K562 (cell line): ENCODE data around the gene DNAH17. TPM values are rescaled to one million over a fixed set of nuclear protein-coding genes. Genes with fewer than 3 reads are reported as not detected.

Experiments
- ATAC-seq: fragments of 200-7000 bp; cut with Tn5 transposase; 3 replicates; pipeline ENCODE4 v1.9.1; 2020; ENCODE audit warnings: moderate library complexity
- BruUV-seq: library from RNA; stranded (reverse); fragments of 400-500 nt; replicated peaks from 2 replicates; lab custom pipeline; 2021; lab: Mats Ljungman, UMichigan
- CTCF ChIA-PET: fragments of 300-600 bp; formaldehyde crosslinking; extraction: SDS; loops from one replicate; lab custom pipeline; 2021; ENCODE audit warnings: low intra/inter-chr PET ratio; lab: Yijun Ruan, JAX
- POLR2A ChIA-PET: fragments of 300-600, 350-650 bp; sonication (Branson Sonifier 250); formaldehyde crosslinking; extraction: SDS; loops from one replicate; lab custom pipeline; 2021; ENCODE audit warnings: antibody characterized with exemption, inconsistent platforms; lab: Yijun Ruan, JAX
- DNase-seq, 4 experiments: peaks; one replicate each; pipeline versions ENCODE4 v3.0.0 to v3.0.0-alpha.2; 2011 to 2018; ENCODE audit warnings: low spot score in 3 of 4, mixed read lengths in 3 of 4; ENCODE audit errors: extremely low read depth in 1 of 4
- FAIRE-seq: peaks from 2 replicates; lab custom pipeline; 2011; peaks lifted over from hg19 to GRCh38; lab: Jason Lieb, UNC
- H2AFZ ChIP-seq: 2 replicates; pipeline ENCODE4 v1.6.0; 2011; ENCODE audit warnings: low read depth, low read length, control low read depth, inconsistent platforms
- H3K27ac ChIP-seq: fragments of 200-600 bp; 3 replicates; pipeline ENCODE4 v1.8.0; 2011; ENCODE audit warnings: low read depth, mild to moderate bottlenecking, control low read depth, inconsistent platforms, low read length, moderate library complexity, mixed read lengths; ENCODE audit errors: extremely low read depth
- H3K27me3 ChIP-seq, 2 experiments: fragments of 300-600 bp in 1 of 2; 2 replicates in 1 of 2; 3 replicates in 1 of 2; pipeline versions ENCODE4 v1.6.0 to v1.8.0; 2011; ENCODE audit warnings: inconsistent platforms in 2 of 2, low read length in 2 of 2, mild to moderate bottlenecking in 1 of 2, mixed read lengths in 1 of 2, moderate library complexity in 1 of 2; ENCODE audit not compliant: control insufficient read depth in 2 of 2, insufficient read depth in 2 of 2
- H3K36me3 ChIP-seq: fragments of 300-600 bp; 3 replicates; pipeline ENCODE4 v1.8.0; 2011; ENCODE audit warnings: mild to moderate bottlenecking, low read length, inconsistent platforms; ENCODE audit not compliant: control insufficient read depth, insufficient read depth
- H3K4me1 ChIP-seq, 2 experiments: fragments of 200-600 bp in 1 of 2; replicated peaks in 1 of 2; 2 replicates in 1 of 2; 3 replicates in 1 of 2; pipeline versions ENCODE4 v1.5.1 to v1.8.0; 2011; ENCODE audit warnings: inconsistent platforms in 2 of 2, low read length in 2 of 2, mild to moderate bottlenecking in 1 of 2, mixed read lengths in 1 of 2, moderate library complexity in 1 of 2; ENCODE audit not compliant: control insufficient read depth in 2 of 2, insufficient read depth in 2 of 2
- H3K4me2 ChIP-seq: 2 replicates; pipeline ENCODE4 v1.6.1; 2011; ENCODE audit warnings: low read length, control low read depth, inconsistent platforms, mixed read lengths; ENCODE audit not compliant: insufficient read depth
- H3K4me3 ChIP-seq: fragments of 200-600 bp; sonication (generic), shearing (Covaris generic); 2 replicates; pipeline ENCODE4 v1.5.1; 2016; ENCODE audit warnings: control low read depth, inconsistent platforms
- H3K79me2 ChIP-seq: fragments of 200-600 bp; 3 replicates; pipeline ENCODE4 v1.8.0; 2011; ENCODE audit warnings: low read length, inconsistent platforms; ENCODE audit not compliant: control insufficient read depth, insufficient read depth
- H3K9ac ChIP-seq, 2 experiments: 2 replicates each; pipeline versions ENCODE4 v1.6.0 to v1.6.1; 2011; ENCODE audit warnings: low read depth in 2 of 2, low read length in 2 of 2, control low read depth in 1 of 2, inconsistent platforms in 1 of 2, mild to moderate bottlenecking in 1 of 2, mixed read lengths in 1 of 2; ENCODE audit not compliant: insufficient read depth in 1 of 2
- H3K9me1 ChIP-seq: one replicate; pipeline ENCODE4 v1.6.0; 2011; ENCODE audit warnings: inconsistent platforms, mild to moderate bottlenecking, low read length, moderate library complexity; ENCODE audit not compliant: control insufficient read depth, insufficient read depth
- H3K9me3 ChIP-seq: replicated peaks from 2 replicates; pipeline ENCODE4 v1.5.1; 2011; ENCODE audit warnings: low read depth, low read length, inconsistent platforms; ENCODE audit not compliant: control insufficient read depth, insufficient read depth
- H4K20me1 ChIP-seq: replicated peaks from 2 replicates; pipeline ENCODE4 v1.6.1; 2011; ENCODE audit warnings: low read length, inconsistent platforms, mixed read lengths; ENCODE audit not compliant: control insufficient read depth, insufficient read depth
- CBX5 ChIP-seq: IDR thresholded peaks from 2 replicates; pipeline ENCODE4 v1.6.1; 2014; ENCODE audit warnings: low read depth, borderline replicate concordance
- CHD7 ChIP-seq: fragments of 200-600 bp; sonication (generic); IDR thresholded peaks from one replicate; pipeline ENCODE4 v1.6.1; 2012; ENCODE audit warnings: mild to moderate bottlenecking, low read depth, low read length, inconsistent platforms
- MAFK ChIP-seq: IDR thresholded peaks from 2 replicates; pipeline ENCODE4 v1.6.1; 2011; ENCODE audit warnings: low read length, improper control_type of control experiment
- ZBTB1 ChIP-seq: sonication (generic); formaldehyde crosslinking; IDR thresholded peaks from 2 replicates; pipeline ENCODE4 v1.8.1; 2023; ENCODE audit warnings: missing genetic modification reagents, low read depth, mild to moderate bottlenecking, borderline replicate concordance
- ZNF280B ChIP-seq: fragments of 250-450 bp; sonication (Bioruptor Pico); IDR thresholded peaks from 2 replicates; pipeline ENCODE4 v1.5.1; 2021; ENCODE audit warnings: mild to moderate bottlenecking
- WGBS: fragments of 100-300 bp; shearing (Covaris generic); methylation state at CpG from one replicate; pipeline ENCODE4 v1.1.6; 2016; ENCODE audit warnings: low coverage, mixed read lengths; ENCODE audit not compliant: insufficient coverage; ENCODE audit errors: missing lambda C conversion rate; 5-methylcytosine and 5-hydroxymethylcytosine counted together
- in situ Hi-C: fragments of 300-500 bp; cut with MboI; formaldehyde crosslinking; loops from 4 replicates; pipeline ENCODE4 v1.15.0; 2018; ENCODE audit warnings: inconsistent platforms, mixed read lengths
- intact Hi-C: fragments of 100-400 bp; cut with micrococcal nuclease; formaldehyde crosslinking; loops from 2 replicates; pipeline ENCODE4 v1.14.2; 2022
- polyA plus RNA-seq, 8 experiments: library from polyadenylated mRNA; depleted of rRNA in 4 of 8; stranded (reverse) in 5 of 8; unstranded in 3 of 8; fragments of >200 nt; fragmentation: Nextera tagmentation in 2 of 8; fragmentation: Illumina TruSeq in 1 of 8; extraction: Ambion mirVana in 2 of 8; extraction: Trizol in 1 of 8; gene quantifications; 2 replicates each; pipeline versions ENCODE4 v1.2.1 to v1.2.3, GENCODE V29; 2011 to 2014; ENCODE audit warnings: inconsistent platforms in 1 of 8, missing spikeins in 1 of 8
- total RNA-seq, 7 experiments: library from RNA; depleted of rRNA in 6 of 7; stranded (reverse); fragments of >200 nt in 6 of 7; fragmentation: Illumina TruSeq in 2 of 7; extraction: Trizol in 2 of 7; gene quantifications; 2 replicates each; pipeline versions ENCODE4 v1.2.1 to v1.2.3, GENCODE V29; 2011 to 2021; ENCODE audit warnings: low replicate concordance in 1 of 7

Gene DNAH17
- total and polyA plus RNA-seq, 9 of the 15 experiments (the other 6 are each of a cell fraction or from before 2014, with no cell fraction given), result under 0.01 to 0.06 (median 0.03) TPM; not detected in 5

GRCh38 chr17:78558989-78559388 lies 18.2 kb downstream of the DNAH17 start:
- H3K27ac ChIP-seq, result no peak overlapping the region
- in situ Hi-C loops (no loop called here), intact Hi-C loops (no loop called here)
- no TSS peak for BruUV-seq
- no peak overlapping the region for H3K4me3 ChIP-seq
- peaks cover 0 to 4% of the 10 kb centered on the region in 2 experiments; a peak in 1 of 5 replicates for H3K4me1 ChIP-seq
- H3K79me2 ChIP-seq, result no peaks in the 10 kb centered on the region
- POLR2A ChIA-PET, result interaction anchor here (0.6 to 2.2 kb wide), 4 partner anchors 21 to 1690 kb away, joined by 3 to 12 read pairs (median 3); no protein-coding TSS in a partner anchor
- no peak overlapping the region for H3K9ac ChIP-seq
- no peaks in the 10 kb centered on the region for H3K9me3 ChIP-seq
- no peak overlapping the region for H2AFZ ChIP-seq
- no peak for ATAC-seq
- TF ChIP-seq MAFK (no peak), CBX5 (no peak), ZBTB1 (no peak), ZNF280B (CRISPR knock-in tag) (no peak), CHD7 (no peak)
- DNase-seq, result no peak
- H3K9me1 ChIP-seq, result no peaks in the 10 kb centered on the region
- no peak for FAIRE-seq
- H3K4me2 ChIP-seq, result no peak overlapping the region
- H3K36me3 ChIP-seq, result no peaks in the 10 kb centered on the region
- H3K27me3 ChIP-seq, result peaks cover 41 to 78% of the 10 kb centered on the region in 2 experiments
- CTCF ChIA-PET, result no interaction called here
- H4K20me1 ChIP-seq, result peaks cover 5% of the 10 kb centered on the region; the same call in 1 of the 2 replicates
- WGBS, result 6% methylated on average over 5 of the region's 5 CpGs
